MM.1S (cell line): ENCODE results near the gene LCE1C.

ENCODE experiments used
- DNase-seq: peaks from one replicate; pipeline ENCODE4 v3.0.0-alpha.2; 2015
- H2AFZ ChIP-seq: fragments of 300-600 bp; sonication (generic); 2 replicates; pipeline ENCODE4 v1.6.0; 2016; ENCODE audit warnings: antibody characterized with exemption, low read length
- H3F3A ChIP-seq: fragments of 300-600 bp; sonication (generic); 2 replicates; pipeline ENCODE4 v1.6.1; 2016; ENCODE audit warnings: mild to moderate bottlenecking, antibody characterized with exemption, low read length, moderate library complexity, mixed read lengths; ENCODE audit not compliant: insufficient read depth
- H3K27ac ChIP-seq: fragments of 300-600 bp; sonication (generic); 2 replicates; pipeline ENCODE4 v1.5.1; 2016; ENCODE audit warnings: mild to moderate bottlenecking, low read length
- H3K27me3 ChIP-seq: fragments of 300-600 bp; sonication (generic); replicated peaks from 2 replicates; pipeline ENCODE4 v1.6.0; 2016; ENCODE audit warnings: low read length; ENCODE audit not compliant: insufficient read depth
- H3K36me3 ChIP-seq: fragments of 300-600 bp; sonication (generic); replicated peaks from 2 replicates; pipeline ENCODE4 v1.6.1; 2016; ENCODE audit warnings: mild to moderate bottlenecking, low read length, mixed read lengths; ENCODE audit not compliant: insufficient read depth
- H3K4me1 ChIP-seq: fragments of 300-600 bp; sonication (generic); 2 replicates; pipeline ENCODE4 v1.6.1; 2016; ENCODE audit warnings: low read length, mixed read lengths
- H3K4me2 ChIP-seq: fragments of 300-600 bp; sonication (generic); 2 replicates; pipeline ENCODE4 v1.6.0; 2016; ENCODE audit warnings: low read depth, low read length
- H3K4me3 ChIP-seq: fragments of 300-600 bp; sonication (generic); 2 replicates; pipeline ENCODE4 v1.5.1; 2016; ENCODE audit warnings: low read length, mixed read lengths
- H3K79me2 ChIP-seq: fragments of 300-600 bp; sonication (generic); 2 replicates; pipeline ENCODE4 v1.6.1; 2016; ENCODE audit warnings: mixed run types, low read length, mixed read lengths
- H3K9ac ChIP-seq: fragments of 300-600 bp; sonication (generic); 2 replicates; pipeline ENCODE4 v1.6.1; 2016; ENCODE audit warnings: low read length, mixed read lengths
- H3K9me2 ChIP-seq: fragments of 300-600 bp; sonication (generic); replicated peaks from 2 replicates; pipeline ENCODE4 v1.6.1; 2016; ENCODE audit warnings: mild to moderate bottlenecking, low read length, mixed read lengths; ENCODE audit not compliant: insufficient read depth
- H3K9me3 ChIP-seq: fragments of 300-600 bp; sonication (generic); replicated peaks from 2 replicates; pipeline ENCODE4 v1.6.1; 2016; ENCODE audit warnings: mild to moderate bottlenecking, low read length, mixed read lengths; ENCODE audit not compliant: insufficient read depth
- H4K20me1 ChIP-seq: fragments of 300-600 bp; sonication (generic); 2 replicates; pipeline ENCODE4 v1.6.1; 2016; ENCODE audit warnings: mild to moderate bottlenecking, low read length, moderate library complexity, mixed read lengths; ENCODE audit not compliant: insufficient read depth
- CTCF ChIP-seq: fragments of 300-600 bp; sonication (generic); IDR thresholded peaks from 2 replicates; pipeline ENCODE4 v1.5.1; 2016; ENCODE audit warnings: antibody characterized with exemption, low read length, mixed read lengths
- EZH2 ChIP-seq: fragments of 300-600 bp; sonication (generic); optimal IDR thresholded peaks from 2 replicates; pipeline ENCODE3; 2017; ENCODE audit warnings: low read depth, mild to moderate bottlenecking, antibody characterized with exemption, low read length, mixed read lengths
- EZH2phosphoT487 ChIP-seq: fragments of 300-600 bp; sonication (generic); IDR thresholded peaks from 2 replicates; pipeline ENCODE4 v1.6.1; 2018; ENCODE audit warnings: antibody characterized with exemption, low read length

LCE1C gene

GRCh38 chr1:152795686-152796085 lies 10.8 kb downstream of the LCE1C start:
- Histone ChIP-seq H3K27ac (no peak overlapping the region), H3K9me3 (no peaks in the 10 kb centered on the region), H3K4me1 (no peaks in the 10 kb centered on the region), H3K9me2 (no peaks in the 10 kb centered on the region), H3K9ac (no peak overlapping the region), H3K4me3 (no peak overlapping the region), H3K36me3 (no peaks in the 10 kb centered on the region), H3K27me3 (no peaks in the 10 kb centered on the region), H3F3A (no peaks in the 10 kb centered on the region), H4K20me1 (no peaks in the 10 kb centered on the region), H3K4me2 (no peak overlapping the region), H3K79me2 (no peaks in the 10 kb centered on the region), H2AFZ (no peak overlapping the region)
- DNase-seq = no peak
- TF ChIP-seq CTCF (no peak), EZH2phosphoT487 (no peak), EZH2 (no peak)

GRCh38 chr1:152786077-152786476 lies 20.4 kb downstream of the LCE1C start, which contains the start of gene LCE1E:
TSS of gene LCE1E (plus strand) at chr1:152786257. CDS start at chr1:152787300, 1,043 bp downstream.
- peak within 1 kb of the TSS; percentile 26; the same call in 1 of the 2 replicates for H2AFZ ChIP-seq
- H3K4me1 ChIP-seq = no peaks in the 10 kb centered on the region
- no peak within 1 kb of the TSS for H3K9ac ChIP-seq
- H3K9me3 ChIP-seq = no peaks in the 10 kb centered on the region
- no peaks in the 10 kb centered on the region for H3K36me3 ChIP-seq
- H3K27ac ChIP-seq = no peak within 1 kb of the TSS
- H3K4me2 ChIP-seq = no peak within 1 kb of the TSS
- no peaks in the 10 kb centered on the region for H3K9me2 ChIP-seq
- H3K27me3 ChIP-seq = no peaks in the 10 kb centered on the region
- H3F3A ChIP-seq = no peaks in the 10 kb centered on the region
- peak; percentile 51 for DNase-seq
- no peaks in the 10 kb centered on the region for H3K79me2 ChIP-seq
- no peak within 1 kb of the TSS for H3K4me3 ChIP-seq
- TF ChIP-seq EZH2phosphoT487 = no peak
- TF ChIP-seq CTCF = 0 out of 2 replicates have a peak, but pooled peaks have one; percentile 7
- no peak for TF ChIP-seq EZH2
- H4K20me1 ChIP-seq = no peaks in the 10 kb centered on the region

GRCh38 chr1:152783095-152783494 lies 23.4 kb downstream of the LCE1C start:
- Histone ChIP-seq H3K9ac (no peak overlapping the region), H3F3A (no peaks in the 10 kb centered on the region), H2AFZ (no peak overlapping the region), H3K36me3 (no peaks in the 10 kb centered on the region), H4K20me1 (no peaks in the 10 kb centered on the region), H3K79me2 (no peaks in the 10 kb centered on the region), H3K9me3 (no peaks in the 10 kb centered on the region), H3K27ac (no peak overlapping the region), H3K9me2 (no peaks in the 10 kb centered on the region), H3K4me1 (no peaks in the 10 kb centered on the region), H3K4me3 (no peak overlapping the region), H3K4me2 (no peak overlapping the region), H3K27me3 (no peaks in the 10 kb centered on the region)
- DNase-seq = no peak
- TF ChIP-seq CTCF (no peak), EZH2 (no peak), EZH2phosphoT487 (no peak)
